ENCODE measurements around the gene DIP2C.

DNA sequence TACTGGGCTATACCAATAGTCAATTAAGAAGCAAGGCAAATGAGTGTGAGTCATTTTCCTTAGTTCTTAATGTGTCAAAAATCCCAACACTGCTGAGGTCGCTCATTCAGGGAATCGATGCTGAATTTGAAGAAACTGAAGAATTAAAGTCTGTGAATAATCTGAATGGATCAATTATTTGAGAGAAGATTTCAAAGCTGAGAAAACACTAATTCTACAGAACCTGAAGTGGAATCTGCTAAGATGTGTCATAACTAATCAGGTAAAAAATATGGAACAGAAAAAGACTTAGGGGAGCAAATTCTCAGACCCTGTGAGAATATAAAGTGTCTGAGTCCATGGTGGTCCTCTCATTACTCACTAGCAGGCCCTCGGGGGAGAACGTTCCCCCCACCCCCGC is 125.6 kb downstream of the DIP2C start:
- no peak for TF ChIP-seq EP300 (IDR thresholded peaks at IDR 0.05; ENCODE audit: low read depth)
- TF ChIP-seq, protein P1, sequence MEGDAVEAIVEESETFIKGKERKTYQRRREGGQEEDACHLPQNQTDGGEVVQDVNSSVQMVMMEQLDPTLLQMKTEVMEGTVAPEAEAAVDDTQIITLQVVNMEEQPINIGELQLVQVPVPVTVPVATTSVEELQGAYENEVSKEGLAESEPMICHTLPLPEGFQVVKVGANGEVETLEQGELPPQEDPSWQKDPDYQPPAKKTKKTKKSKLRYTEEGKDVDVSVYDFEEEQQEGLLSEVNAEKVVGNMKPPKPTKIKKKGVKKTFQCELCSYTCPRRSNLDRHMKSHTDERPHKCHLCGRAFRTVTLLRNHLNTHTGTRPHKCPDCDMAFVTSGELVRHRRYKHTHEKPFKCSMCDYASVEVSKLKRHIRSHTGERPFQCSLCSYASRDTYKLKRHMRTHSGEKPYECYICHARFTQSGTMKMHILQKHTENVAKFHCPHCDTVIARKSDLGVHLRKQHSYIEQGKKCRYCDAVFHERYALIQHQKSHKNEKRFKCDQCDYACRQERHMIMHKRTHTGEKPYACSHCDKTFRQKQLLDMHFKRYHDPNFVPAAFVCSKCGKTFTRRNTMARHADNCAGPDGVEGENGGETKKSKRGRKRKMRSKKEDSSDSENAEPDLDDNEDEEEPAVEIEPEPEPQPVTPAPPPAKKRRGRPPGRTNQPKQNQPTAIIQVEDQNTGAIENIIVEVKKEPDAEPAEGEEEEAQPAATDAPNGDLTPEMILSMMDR (IDR thresholded peaks at IDR 0.05), result no peak

Measured in transverse colon (tissue), 3 donors.